ENCODE results near the gene PCDHB2.
"Not testable (repeated sequence)": the region's sequence is repeated elsewhere in the genome, so short reads cannot be mapped to it uniquely, and the experiment has no call there.

The PCDHB2 gene

GRCh38 chr5:141096181-141096580 lies 1.8 kb downstream of the PCDHB2 start:
- not testable (repeated sequence) for DNase-seq (ENCODE audit: low spot score); H3K4me3 ChIP-seq (ENCODE audit: low read length in 2 of 2); H3K4ac ChIP-seq (ENCODE audit: low read length); H3K27ac ChIP-seq (replicated peaks; ENCODE audit: low read length); H3K9ac ChIP-seq (ENCODE audit: low read depth, low read length, poor library complexity); H2BK12ac ChIP-seq (ENCODE audit: low read length); H2BK120ac ChIP-seq (ENCODE audit: low read depth, low read length); H2AFZ ChIP-seq (ENCODE audit: low read length); H3K18ac ChIP-seq (ENCODE audit: low read length); H4K91ac ChIP-seq (ENCODE audit: low read depth, low read length, poor library complexity); H2AK5ac ChIP-seq (ENCODE audit: low read depth, low read length); H3K4me2 ChIP-seq (ENCODE audit: insufficient read depth, low read length, poor library complexity, severe bottlenecking); H3K23ac ChIP-seq (ENCODE audit: low read depth, low read length, poor library complexity); H3K4me1 ChIP-seq (ENCODE audit: control insufficient read depth in 2 of 2, insufficient read depth in 1 of 2, low read depth in 1 of 2, low read length in 2 of 2); H3K79me1 ChIP-seq (ENCODE audit: low read depth, low read length); H2BK15ac ChIP-seq (ENCODE audit: low read length); H4K8ac ChIP-seq (ENCODE audit: low read depth, low read length); H3K14ac ChIP-seq (ENCODE audit: low read length); H2BK5ac ChIP-seq (ENCODE audit: low read length); H3K27me3 ChIP-seq (ENCODE audit: control insufficient read depth in 3 of 3, insufficient read depth in 3 of 3, low read depth in 1 of 3, low read length in 3 of 3)
- WGBS, 2 donors (ENCODE audit: extremely low coverage in 2 of 2, insufficient read length in 2 of 2, insufficient replicate concordance in 1 of 2): no CpG with 5 or more reads among the region's 46 CpGs
- peaks cover 16 to 50% of the 10 kb centered on the region in 2 donors for H3K36me3 ChIP-seq (replicated peaks in 1 of 2; ENCODE audit: control insufficient read depth in 2 of 2, insufficient read depth in 2 of 2, low read length in 2 of 2)
- H3K9me3 ChIP-seq (replicated peaks in 1 of 2; ENCODE audit: control insufficient read depth in 2 of 2, insufficient read depth in 1 of 2, low read depth in 1 of 2, low read length in 2 of 2): peaks cover 23 to 58% of the 10 kb centered on the region in 2 donors

- H4K8ac ChIP-seq (ENCODE audit: low read depth, low read length); H3K18ac ChIP-seq (ENCODE audit: low read length); H3K4me1 ChIP-seq (ENCODE audit: control insufficient read depth in 2 of 2, insufficient read depth in 1 of 2, low read depth in 1 of 2, low read length in 2 of 2): not testable (repeated sequence)
These were observed 2.2 kb downstream of the PCDHB2 start for GRCh38 chr5:141096586-141096985.

GRCh38 chr5:141100243-141100805 lies 5.9 kb downstream of the PCDHB2 start, which contains the start of gene PCDHB3:
TSS of gene PCDHB3 (plus strand) at chr5:141100473. CDS start at chr5:141100650, 177 bp downstream.
- H2BK15ac ChIP-seq (ENCODE audit: low read length): no peak within 1 kb of the TSS
- H2BK5ac ChIP-seq (ENCODE audit: low read length): no peak within 1 kb of the TSS
- H2AFZ ChIP-seq (ENCODE audit: low read length): no peak within 1 kb of the TSS
- peaks cover 1% of the 10 kb centered on the region for H3K79me1 ChIP-seq (ENCODE audit: low read depth, low read length)
- peaks cover 30 to 70% of the 10 kb centered on the region in 2 donors for H3K9me3 ChIP-seq (replicated peaks in 1 of 2; ENCODE audit: control insufficient read depth in 2 of 2, insufficient read depth in 1 of 2, low read depth in 1 of 2, low read length in 2 of 2)
- H2BK120ac ChIP-seq (ENCODE audit: low read depth, low read length): no peak within 1 kb of the TSS
- H3K4me2 ChIP-seq (ENCODE audit: insufficient read depth, low read length, poor library complexity, severe bottlenecking): no peak within 1 kb of the TSS
- H3K23ac ChIP-seq (ENCODE audit: low read depth, low read length, poor library complexity): no peak within 1 kb of the TSS
- no peak within 1 kb of the TSS for H3K4me3 ChIP-seq (ENCODE audit: low read length in 2 of 2)
- no peak within 1 kb of the TSS for H4K8ac ChIP-seq (ENCODE audit: low read depth, low read length)
- no peak within 1 kb of the TSS for H3K18ac ChIP-seq (ENCODE audit: low read length)
- H2AK5ac ChIP-seq (ENCODE audit: low read depth, low read length): no peak within 1 kb of the TSS
- H2BK12ac ChIP-seq (ENCODE audit: low read length): no peak within 1 kb of the TSS
- WGBS, 2 donors (ENCODE audit: extremely low coverage in 2 of 2, insufficient read length in 2 of 2, insufficient replicate concordance in 1 of 2): no CpG with 5 or more reads among the region's 19 CpGs
- no peak within 1 kb of the TSS for H4K91ac ChIP-seq (ENCODE audit: low read depth, low read length, poor library complexity)
- DNase-seq (ENCODE audit: low spot score): no peak
- peaks cover 20 to 55% of the 10 kb centered on the region in 2 donors for H3K36me3 ChIP-seq (replicated peaks in 1 of 2; ENCODE audit: control insufficient read depth in 2 of 2, insufficient read depth in 2 of 2, low read length in 2 of 2)
- H3K27me3 ChIP-seq (ENCODE audit: control insufficient read depth in 3 of 3, insufficient read depth in 3 of 3, low read depth in 1 of 3, low read length in 3 of 3): no peaks in the 10 kb centered on the region
- H3K9ac ChIP-seq (ENCODE audit: low read depth, low read length, poor library complexity): no peak within 1 kb of the TSS
- H3K4ac ChIP-seq (ENCODE audit: low read length): no peak within 1 kb of the TSS
- H3K14ac ChIP-seq (ENCODE audit: low read length): no peak within 1 kb of the TSS
- no peaks in the 10 kb centered on the region for H3K4me1 ChIP-seq (ENCODE audit: control insufficient read depth in 2 of 2, insufficient read depth in 1 of 2, low read depth in 1 of 2, low read length in 2 of 2)
- no peak within 1 kb of the TSS for H3K27ac ChIP-seq (replicated peaks; ENCODE audit: low read length)

More at GRCh38 chr5:141096586-141096985, 2.2 kb downstream of the PCDHB2 start:
- not testable (repeated sequence) for H2BK120ac ChIP-seq (ENCODE audit: low read depth, low read length); H2AK5ac ChIP-seq (ENCODE audit: low read depth, low read length); H4K91ac ChIP-seq (ENCODE audit: low read depth, low read length, poor library complexity); H3K4me2 ChIP-seq (ENCODE audit: insufficient read depth, low read length, poor library complexity, severe bottlenecking); H2BK15ac ChIP-seq (ENCODE audit: low read length); H3K14ac ChIP-seq (ENCODE audit: low read length); H3K27me3 ChIP-seq (ENCODE audit: control insufficient read depth in 3 of 3, insufficient read depth in 3 of 3, low read depth in 1 of 3, low read length in 3 of 3); H3K4me3 ChIP-seq (ENCODE audit: low read length in 2 of 2); H3K23ac ChIP-seq (ENCODE audit: low read depth, low read length, poor library complexity); H3K4ac ChIP-seq (ENCODE audit: low read length); H2AFZ ChIP-seq (ENCODE audit: low read length); H3K27ac ChIP-seq (replicated peaks; ENCODE audit: low read length); DNase-seq (ENCODE audit: low spot score); H2BK12ac ChIP-seq (ENCODE audit: low read length); H2BK5ac ChIP-seq (ENCODE audit: low read length); H3K79me1 ChIP-seq (ENCODE audit: low read depth, low read length); H3K9ac ChIP-seq (ENCODE audit: low read depth, low read length, poor library complexity)
- WGBS, 2 donors (ENCODE audit: extremely low coverage in 2 of 2, insufficient read length in 2 of 2, insufficient replicate concordance in 1 of 2): no CpG with 5 or more reads among the region's 38 CpGs
- peaks cover 27 to 62% of the 10 kb centered on the region in 2 donors for H3K9me3 ChIP-seq (replicated peaks in 1 of 2; ENCODE audit: control insufficient read depth in 2 of 2, insufficient read depth in 1 of 2, low read depth in 1 of 2, low read length in 2 of 2)
- peaks cover 19 to 54% of the 10 kb centered on the region in 2 donors for H3K36me3 ChIP-seq (replicated peaks in 1 of 2; ENCODE audit: control insufficient read depth in 2 of 2, insufficient read depth in 2 of 2, low read length in 2 of 2)

GRCh38 chr5:141101059-141101458 lies 6.6 kb downstream of the PCDHB2 start:
- no CpG with 5 or more reads among the region's 20 CpGs for WGBS, 2 donors (ENCODE audit: extremely low coverage in 2 of 2, insufficient read length in 2 of 2, insufficient replicate concordance in 1 of 2)
- Histone ChIP-seq H2AK5ac (ENCODE audit: low read depth, low read length) (no peak overlapping the region), H3K4ac (ENCODE audit: low read length) (no peak overlapping the region), H3K4me1 (ENCODE audit: control insufficient read depth in 2 of 2, insufficient read depth in 1 of 2, low read depth in 1 of 2, low read length in 2 of 2) (no peaks in the 10 kb centered on the region), H2BK12ac (ENCODE audit: low read length) (no peak overlapping the region), H3K27me3 (ENCODE audit: control insufficient read depth in 3 of 3, insufficient read depth in 3 of 3, low read depth in 1 of 3, low read length in 3 of 3) (no peaks in the 10 kb centered on the region), H4K8ac (ENCODE audit: low read depth, low read length) (no peak overlapping the region), H3K36me3 (replicated peaks in 1 of 2; ENCODE audit: control insufficient read depth in 2 of 2, insufficient read depth in 2 of 2, low read length in 2 of 2) (peaks cover 17 to 54% of the 10 kb centered on the region in 2 donors), H3K4me3 (ENCODE audit: low read length in 2 of 2) (no peak overlapping the region), H3K9ac (ENCODE audit: low read depth, low read length, poor library complexity) (no peak overlapping the region), H4K91ac (ENCODE audit: low read depth, low read length, poor library complexity) (no peak overlapping the region), H2BK5ac (ENCODE audit: low read length) (no peak overlapping the region), H2BK15ac (ENCODE audit: low read length) (no peak overlapping the region), H3K4me2 (ENCODE audit: insufficient read depth, low read length, poor library complexity, severe bottlenecking) (no peak overlapping the region), H3K23ac (ENCODE audit: low read depth, low read length, poor library complexity) (no peak overlapping the region), H2BK120ac (ENCODE audit: low read depth, low read length) (no peak overlapping the region), H3K18ac (ENCODE audit: low read length) (no peak overlapping the region), H2AFZ (ENCODE audit: low read length) (no peak overlapping the region), H3K14ac (ENCODE audit: low read length) (no peak overlapping the region), H3K27ac (replicated peaks; ENCODE audit: low read length) (no peak overlapping the region), H3K9me3 (replicated peaks in 1 of 2; ENCODE audit: control insufficient read depth in 2 of 2, insufficient read depth in 1 of 2, low read depth in 1 of 2, low read length in 2 of 2) (peaks cover 25 to 69% of the 10 kb centered on the region in 2 donors), H3K79me1 (ENCODE audit: low read depth, low read length) (peaks cover 1% of the 10 kb centered on the region)
- no peak for DNase-seq (ENCODE audit: low spot score)
